NCI-H510A treated with DMSO at 0.1 percent for 48 hours (cell line): Measurements from ENCODE around the gene PINK1.
"Not testable (repeated sequence)": the region's sequence is repeated elsewhere in the genome, so short reads cannot be mapped to it uniquely, and the experiment has no call there.

ENCODE experiments used
- DNase-seq: peaks from one replicate; lab custom pipeline; 2025; lab: John Stamatoyannopoulos, UW

Gene PINK1

GRCh38 chr1:20645414-20645813 is 12.2 kb downstream of the PINK1 start:
- no peak for DNase-seq

GRCh38 chr1:20648438-20648837 is 15.2 kb downstream of the PINK1 start:
- no peak for DNase-seq

- no peak for DNase-seq
Measured at GRCh38 chr1:20648946-20649345, 15.7 kb downstream of the PINK1 start.

GRCh38 chr1:20652300-20652699 is 19.0 kb downstream of the PINK1 start:
- no peak for DNase-seq

- no peak for DNase-seq
Measured at GRCh38 chr1:20654104-20654690, 20.9 kb downstream of the PINK1 start.

GRCh38 chr1:20657024-20657423 is 23.8 kb downstream of the PINK1 start:
- DNase-seq, result no peak

GRCh38 chr1:20658166-20658915 is 25.1 kb downstream of the PINK1 start:
- no peak for DNase-seq

GRCh38 chr1:20660363-20660762 is 27.1 kb downstream of the PINK1 start:
- no peak for DNase-seq

- no peak for DNase-seq
Measured at GRCh38 chr1:20660847-20661206, 27.6 kb downstream of the PINK1 start.

- DNase-seq, result peak; percentile 100
Measured at GRCh38 chr1:20661207-20662109, 28.2 kb downstream of the PINK1 start, which contains the start of gene DDOST. DDOST (minus strand) TSS chr1:20661369; CDS start chr1:20661350, 19 bp downstream.

- DNase-seq, result no peak
Measured at GRCh38 chr1:20662110-20662475, 28.8 kb downstream of the PINK1 start.

GRCh38 chr1:20663365-20663764 is 30.1 kb downstream of the PINK1 start:
- DNase-seq, result no peak

- no peak for DNase-seq
Measured at GRCh38 chr1:20663969-20664715, 30.9 kb downstream of the PINK1 start.

- DNase-seq, result no peak
Measured at GRCh38 chr1:20665726-20666125, 32.5 kb downstream of the PINK1 start.

GRCh38 chr1:20666146-20666545 is 32.9 kb downstream of the PINK1 start:
- DNase-seq, result no peak

- peak; percentile 25 for DNase-seq
Measured at GRCh38 chr1:20666804-20667203, 33.5 kb downstream of the PINK1 start.

- no peak for DNase-seq
Measured at GRCh38 chr1:20668581-20668980, 35.3 kb downstream of the PINK1 start.

GRCh38 chr1:20670936-20671335 is 37.7 kb downstream of the PINK1 start:
- no peak for DNase-seq

GRCh38 chr1:20672265-20672632 is 39.0 kb downstream of the PINK1 start:
- no peak for DNase-seq

GRCh38 chr1:20673626-20674025 is 40.4 kb downstream of the PINK1 start:
- DNase-seq, result not testable (repeated sequence)

GRCh38 chr1:20678599-20678998 is 45.3 kb downstream of the PINK1 start:
- no peak for DNase-seq

- DNase-seq, result no peak
Measured at GRCh38 chr1:20680269-20680668, 47.0 kb downstream of the PINK1 start.
